Measurements from ENCODE around the gene TMEM59L. TPM values are rescaled to one million over a fixed set of nuclear protein-coding genes. Genes with fewer than 3 reads are reported as not detected.

TMEM59L gene
- total RNA-seq, 1 donor from 2014 or later = 12.0 TPM

GRCh38 chr19:18659281-18660050 is 46.8 kb downstream of the TMEM59L start:
- peak; percentile 74 for DNase-seq

- no peak for DNase-seq
Measured at GRCh38 chr19:18660051-18660910, 47.6 kb downstream of the TMEM59L start.

- DNase-seq = no peak
Measured at GRCh38 chr19:18660939-18661670, 48.4 kb downstream of the TMEM59L start.

GRCh38 chr19:18662972-18663732 is 50.5 kb downstream of the TMEM59L start:
- DNase-seq = no peak

- no peak for DNase-seq
Measured at GRCh38 chr19:18663940-18664530, 51.4 kb downstream of the TMEM59L start.

- DNase-seq = no peak
Measured at GRCh38 chr19:18665771-18666202, 53.1 kb downstream of the TMEM59L start.

- no peak for DNase-seq
Measured at GRCh38 chr19:18666317-18666716, 53.6 kb downstream of the TMEM59L start.

- DNase-seq = no peak
Measured at GRCh38 chr19:18666784-18667183, 54.1 kb downstream of the TMEM59L start.

GRCh38 chr19:18667531-18668251 is 55.0 kb downstream of the TMEM59L start:
- DNase-seq = no peak

GRCh38 chr19:18668252-18668631 is 55.6 kb downstream of the TMEM59L start:
- no peak for DNase-seq

- DNase-seq = no peak
Measured at GRCh38 chr19:18668744-18669523, 56.3 kb downstream of the TMEM59L start.

- DNase-seq = no peak
Measured at GRCh38 chr19:18669524-18669817, 56.8 kb downstream of the TMEM59L start.

GRCh38 chr19:18669883-18670282 is 57.2 kb downstream of the TMEM59L start:
- DNase-seq = no peak

GRCh38 chr19:18670312-18670711 is 57.6 kb downstream of the TMEM59L start:
- DNase-seq = peak; percentile 29

Small RNAs within 50 kb of the gene (small RNA-seq; reads per million reads assigned to genes)
- not detected for gene RN7SL155P (ENCODE audit: low replicate concordance)

Other genes with a start within 250 kb of the TMEM59L start
- 0.51 TPM for gene GDF15, start 226.7 kb upstream of the TMEM59L start, total RNA-seq
- 1.8 TPM for gene LRRC25, start 215.2 kb upstream of the TMEM59L start, total RNA-seq
- gene SSBP4, start 193.5 kb upstream of the TMEM59L start, total RNA-seq = 50.1 TPM
- 49.3 TPM for gene ISYNA1, start 174.7 kb upstream of the TMEM59L start, total RNA-seq
- gene ELL, start 90.8 kb upstream of the TMEM59L start, total RNA-seq = 21.7 TPM
- gene FKBP8, start 69.3 kb upstream of the TMEM59L start, total RNA-seq = 115 TPM
- gene KXD1, start 55.0 kb upstream of the TMEM59L start, total RNA-seq = 40.7 TPM
- 385 TPM for gene UBA52, start 41.0 kb upstream of the TMEM59L start, total RNA-seq
- gene REX1BD, start 24.1 kb upstream of the TMEM59L start, total RNA-seq = 57.6 TPM
- gene CRLF1, start 6.1 kb upstream of the TMEM59L start, total RNA-seq = 38.4 TPM
- 6.2 TPM for gene KLHL26, start 24.2 kb downstream of the TMEM59L start, total RNA-seq
- 5.4 TPM for gene CRTC1, start 70.8 kb downstream of the TMEM59L start, total RNA-seq
- gene COMP, start 178.4 kb downstream of the TMEM59L start, total RNA-seq = 8.1 TPM
- gene UPF1, start 219.1 kb downstream of the TMEM59L start, total RNA-seq = 103 TPM